ENCODE results near the gene PAX6.
A peak's percentile ranks its signal among the peaks of the same experiment; 100 is the strongest.

The PAX6 gene

GRCh38 chr11:31799435-31800397 is 11.4 kb downstream of the PAX6 start:
- peaks cover 18% of the 10 kb centered on the region for H3K4me1 Mint-ChIP-seq (ENCODE audit: low read depth)
- peaks cover 8% of the 10 kb centered on the region for H3K9me3 Mint-ChIP-seq
- peak overlapping the region; percentile 74 for H3K27ac Mint-ChIP-seq
- H3K36me3 Mint-ChIP-seq (ENCODE audit: low read depth), result peaks cover 20% of the 10 kb centered on the region
- peaks cover 98% of the 10 kb centered on the region for H3K27me3 Mint-ChIP-seq (ENCODE audit: low read depth)
- H3K4me3 Mint-ChIP-seq, result peak overlapping the region; percentile 5

- Mint-ChIP-seq H3K36me3 (ENCODE audit: low read depth) (peaks cover 16% of the 10 kb centered on the region), H3K9me3 (peaks cover 5% of the 10 kb centered on the region), H3K4me1 (ENCODE audit: low read depth) (peaks cover 11% of the 10 kb centered on the region), H3K27ac (peak overlapping the region; percentile 26), H3K27me3 (ENCODE audit: low read depth) (peaks cover 96% of the 10 kb centered on the region), H3K4me3 (no peak overlapping the region)
Measured at GRCh38 chr11:31798554-31799434, 12.3 kb downstream of the PAX6 start.

GRCh38 chr11:31798057-31798553 is 13.0 kb downstream of the PAX6 start:
- Mint-ChIP-seq H3K27me3 (ENCODE audit: low read depth) (peaks cover 92% of the 10 kb centered on the region), H3K36me3 (ENCODE audit: low read depth) (peaks cover 13% of the 10 kb centered on the region), H3K27ac (peak overlapping the region; percentile 53), H3K9me3 (peaks cover 5% of the 10 kb centered on the region), H3K4me1 (ENCODE audit: low read depth) (peaks cover 5% of the 10 kb centered on the region), H3K4me3 (no peak overlapping the region)

- peaks cover 92% of the 10 kb centered on the region for H3K27me3 Mint-ChIP-seq (ENCODE audit: low read depth)
- peaks cover 5% of the 10 kb centered on the region for H3K4me1 Mint-ChIP-seq (ENCODE audit: low read depth)
- H3K9me3 Mint-ChIP-seq, result peaks cover 5% of the 10 kb centered on the region
- peaks cover 11% of the 10 kb centered on the region for H3K36me3 Mint-ChIP-seq (ENCODE audit: low read depth)
- peak overlapping the region; percentile 57 for H3K27ac Mint-ChIP-seq
- H3K4me3 Mint-ChIP-seq, result peak overlapping the region; percentile 23
Measured at GRCh38 chr11:31797190-31798056, 13.7 kb downstream of the PAX6 start.

GRCh38 chr11:31796499-31797189 is 14.5 kb downstream of the PAX6 start:
- Mint-ChIP-seq H3K4me1 (ENCODE audit: low read depth) (peaks cover 5% of the 10 kb centered on the region), H3K36me3 (ENCODE audit: low read depth) (peaks cover 11% of the 10 kb centered on the region), H3K27ac (peak overlapping the region; percentile 7), H3K4me3 (no peak overlapping the region), H3K27me3 (ENCODE audit: low read depth) (peaks cover 84% of the 10 kb centered on the region), H3K9me3 (peaks cover 5% of the 10 kb centered on the region)

- peaks cover 5% of the 10 kb centered on the region for H3K4me1 Mint-ChIP-seq (ENCODE audit: low read depth)
- no peak overlapping the region for H3K4me3 Mint-ChIP-seq
- no peak overlapping the region for H3K27ac Mint-ChIP-seq
- H3K36me3 Mint-ChIP-seq (ENCODE audit: low read depth), result peaks cover 8% of the 10 kb centered on the region
- peaks cover 76% of the 10 kb centered on the region for H3K27me3 Mint-ChIP-seq (ENCODE audit: low read depth)
- H3K9me3 Mint-ChIP-seq, result peaks cover 5% of the 10 kb centered on the region
Measured at GRCh38 chr11:31795706-31796498, 15.2 kb downstream of the PAX6 start.

GRCh38 chr11:31794548-31794947 is 16.6 kb downstream of the PAX6 start:
- peaks cover 3% of the 10 kb centered on the region for H3K4me1 Mint-ChIP-seq (ENCODE audit: low read depth)
- no peaks in the 10 kb centered on the region for H3K9me3 Mint-ChIP-seq
- no peak overlapping the region for H3K4me3 Mint-ChIP-seq
- peaks cover 2% of the 10 kb centered on the region for H3K36me3 Mint-ChIP-seq (ENCODE audit: low read depth)
- H3K27me3 Mint-ChIP-seq (ENCODE audit: low read depth), result peaks cover 64% of the 10 kb centered on the region
- no peak overlapping the region for H3K27ac Mint-ChIP-seq

GRCh38 chr11:31793264-31793663 is 17.9 kb downstream of the PAX6 start:
- Mint-ChIP-seq H3K9me3 (no peaks in the 10 kb centered on the region), H3K36me3 (ENCODE audit: low read depth) (peaks cover 2% of the 10 kb centered on the region), H3K4me3 (no peak overlapping the region), H3K4me1 (ENCODE audit: low read depth) (peaks cover 3% of the 10 kb centered on the region), H3K27ac (no peak overlapping the region), H3K27me3 (ENCODE audit: low read depth) (peaks cover 51% of the 10 kb centered on the region)

- no peak overlapping the region for H3K27ac Mint-ChIP-seq
- H3K4me1 Mint-ChIP-seq (ENCODE audit: low read depth), result no peaks in the 10 kb centered on the region
- H3K4me3 Mint-ChIP-seq, result no peak overlapping the region
- H3K27me3 Mint-ChIP-seq (ENCODE audit: low read depth), result peaks cover 44% of the 10 kb centered on the region
- peaks cover 2% of the 10 kb centered on the region for H3K36me3 Mint-ChIP-seq (ENCODE audit: low read depth)
- H3K9me3 Mint-ChIP-seq, result no peaks in the 10 kb centered on the region
Measured at GRCh38 chr11:31792456-31792855, 18.7 kb downstream of the PAX6 start.

GRCh38 chr11:31792036-31792435 is 19.1 kb downstream of the PAX6 start:
- Mint-ChIP-seq H3K9me3 (no peaks in the 10 kb centered on the region), H3K4me3 (no peak overlapping the region), H3K4me1 (ENCODE audit: low read depth) (no peaks in the 10 kb centered on the region), H3K27ac (no peak overlapping the region), H3K27me3 (ENCODE audit: low read depth) (peaks cover 40% of the 10 kb centered on the region), H3K36me3 (ENCODE audit: low read depth) (peaks cover 2% of the 10 kb centered on the region)

GRCh38 chr11:31790649-31791048 is 20.5 kb downstream of the PAX6 start:
- peaks cover 26% of the 10 kb centered on the region for H3K27me3 Mint-ChIP-seq (ENCODE audit: low read depth)
- no peaks in the 10 kb centered on the region for H3K36me3 Mint-ChIP-seq (ENCODE audit: low read depth)
- H3K9me3 Mint-ChIP-seq, result no peaks in the 10 kb centered on the region

GRCh38 chr11:31788085-31788484 is 23.0 kb downstream of the PAX6 start:
- no peaks in the 10 kb centered on the region for H3K36me3 Mint-ChIP-seq (ENCODE audit: low read depth)
- no peaks in the 10 kb centered on the region for H3K9me3 Mint-ChIP-seq
- peaks cover 6% of the 10 kb centered on the region for H3K27me3 Mint-ChIP-seq (ENCODE audit: low read depth)

More at GRCh38 chr11:31790649-31791048, 20.5 kb downstream of the PAX6 start:
- H3K4me3 Mint-ChIP-seq, result no peak overlapping the region
- H3K4me1 Mint-ChIP-seq (ENCODE audit: low read depth), result no peaks in the 10 kb centered on the region
- no peak overlapping the region for H3K27ac Mint-ChIP-seq

More at GRCh38 chr11:31788085-31788484, 23.0 kb downstream of the PAX6 start:
- Mint-ChIP-seq H3K4me3 (no peak overlapping the region), H3K4me1 (ENCODE audit: low read depth) (no peaks in the 10 kb centered on the region), H3K27ac (no peak overlapping the region)

Measured in T-helper 1 cell treated with Interleukin-12 subunit alpha and Interleukin-12 subunit beta and Interleukin-4 antibody, amounts not matched to agents 30 μg/mL and 1 μg/mL, for 36 hours (primary cell).